ENCODE results near the gene CRADD. TPM values are rescaled to one million over a fixed set of nuclear protein-coding genes. Genes with fewer than 3 reads are reported as not detected.

The CRADD gene
- total and polyA plus RNA-seq, 10 of the 15 experiments (the other 5 are each of a cell fraction or from before 2014, with no cell fraction given): 7.6 to 15.5 (median 11.7) TPM

DNA sequence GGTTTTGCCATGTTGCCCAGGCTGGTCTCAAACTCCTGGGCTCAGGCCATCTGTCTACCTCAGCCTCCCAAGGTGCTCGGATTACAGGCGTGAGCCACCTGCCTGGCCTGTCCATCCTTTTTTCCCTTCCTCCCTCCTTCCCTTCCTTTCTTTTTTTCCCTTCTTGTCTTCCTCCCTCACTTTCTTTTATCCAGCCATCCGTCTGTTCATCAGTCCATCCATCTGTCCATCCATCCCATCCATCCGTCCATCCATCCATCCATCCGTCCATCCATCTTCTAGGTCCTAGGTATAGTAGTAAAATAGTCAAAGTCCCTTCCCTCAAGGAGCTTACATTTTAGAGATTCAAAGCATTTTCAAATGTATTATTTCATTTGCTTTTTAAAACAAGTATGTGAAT, 56.8 kb downstream of the CRADD start:
- Histone ChIP-seq H3K36me3 (ENCODE audit: control insufficient read depth in 2 of 2, insufficient read depth in 2 of 2, low read length in 1 of 2) (no peaks in the 10 kb centered on the region), H3K4me1 (ENCODE audit: control insufficient read depth, insufficient read depth, low read length) (no peaks in the 10 kb centered on the region), H3K27me3 (replicated peaks in 1 of 2; ENCODE audit: control insufficient read depth in 2 of 2, insufficient read depth in 2 of 2, low read length in 1 of 2) (no peaks in the 10 kb centered on the region), H3K27ac (ENCODE audit: control insufficient read depth, insufficient read depth) (no peak overlapping the region), H3K4me2 (ENCODE audit: control insufficient read depth, insufficient read depth) (no peak overlapping the region), H3K9ac (ENCODE audit: control insufficient read depth, insufficient read depth, low read length) (no peak overlapping the region), H3K4me3 (no peak overlapping the region), H4K20me1 (ENCODE audit: control insufficient read depth, insufficient read depth) (no peaks in the 10 kb centered on the region), H3K9me3 (replicated peaks; ENCODE audit: control insufficient read depth, insufficient read depth, low read length) (no peaks in the 10 kb centered on the region), H3K79me2 (ENCODE audit: control insufficient read depth, insufficient read depth, low read length) (no peaks in the 10 kb centered on the region), H2AFZ (ENCODE audit: control insufficient read depth, low read depth, low read length) (no peak overlapping the region)
- 73% methylated on average over 5 of the region's 5 CpGs for WGBS (ENCODE audit: insufficient coverage, insufficient replicate concordance, low lambda C conversion rate, missing lambda C conversion rate)
- ChIA-PET POLR2A (no interaction called here), RAD21 (ENCODE audit: unreplicated experiment) (no interaction called here), CTCF (no interaction called here), SMC1A (ENCODE audit: uncharacterized antibody, unreplicated experiment) (interaction anchor here (1.2 kb wide), 1 partner anchor 231 kb away, joined by 3 read pairs; no protein-coding TSS in a partner anchor)
- in situ Hi-C loops (cut with MboI): no loop called here
- TF ChIP-seq MTA2 (IDR thresholded peaks at IDR 0.05; ENCODE audit: low read depth) (no peak), POLR2A (IDR thresholded peaks at IDR 0.05; ENCODE audit: low read depth, low read length) (no peak), BRCA1 (IDR thresholded peaks at IDR 0.05; ENCODE audit: low read depth, low read length) (no peak), TCF3 (IDR thresholded peaks at IDR 0.05; ENCODE audit: borderline replicate concordance, insufficient read depth, low read depth, low read length) (no peak), SPI1 (IDR thresholded peaks at IDR 0.05; ENCODE audit: borderline replicate concordance, insufficient read depth, low read depth, low read length) (no peak), CBFB (IDR thresholded peaks at IDR 0.05; ENCODE audit: low read depth) (no peak), BCL3 (IDR thresholded peaks at IDR 0.05; ENCODE audit: borderline replicate concordance, insufficient read depth, low read depth, low read length, poor library complexity, severe bottlenecking) (no peak), NRF1 (conservative IDR thresholded peaks at IDR 0.05; ENCODE audit: low read depth, low read length) (no peak), EGR1 (IDR thresholded peaks at IDR 0.05; ENCODE audit: borderline replicate concordance in 1 of 2, low read depth in 2 of 2, low read length in 2 of 2) (no peak), TARDBP (IDR thresholded peaks at IDR 0.05; ENCODE audit: borderline replicate concordance) (no peak), SP1 (IDR thresholded peaks at IDR 0.05; ENCODE audit: low read depth, low read length) (no peak), SUPT20H (IDR thresholded peaks at IDR 0.05; ENCODE audit: borderline replicate concordance, control insufficient read depth, low read depth, low read length) (no peak)
- TF ChIP-seq, protein P1, sequence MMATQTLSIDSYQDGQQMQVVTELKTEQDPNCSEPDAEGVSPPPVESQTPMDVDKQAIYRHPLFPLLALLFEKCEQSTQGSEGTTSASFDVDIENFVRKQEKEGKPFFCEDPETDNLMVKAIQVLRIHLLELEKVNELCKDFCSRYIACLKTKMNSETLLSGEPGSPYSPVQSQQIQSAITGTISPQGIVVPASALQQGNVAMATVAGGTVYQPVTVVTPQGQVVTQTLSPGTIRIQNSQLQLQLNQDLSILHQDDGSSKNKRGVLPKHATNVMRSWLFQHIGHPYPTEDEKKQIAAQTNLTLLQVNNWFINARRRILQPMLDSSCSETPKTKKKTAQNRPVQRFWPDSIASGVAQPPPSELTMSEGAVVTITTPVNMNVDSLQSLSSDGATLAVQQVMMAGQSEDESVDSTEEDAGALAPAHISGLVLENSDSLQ (IDR thresholded peaks at IDR 0.05): no peak
- no peak for FAIRE-seq
- intact Hi-C loops (cut with micrococcal nuclease; ENCODE audit: unreplicated experiment): no loop called here
- no peak for DNase-seq (ENCODE audit: low read depth, low spot score)
- no peak for ATAC-seq
- no TSS peak for BruUV-seq (replicated peaks)

All from GM12878 (cell line).